Spleen (tissue), 7 donors: Measurements from ENCODE around the gene PACS1.
A peak's percentile ranks its signal among the peaks of the same experiment; 100 is the strongest.

Experiments
- POLR2A ChIP-seq, 3 donors: fragments of 450-650 bp; IDR thresholded peaks; one replicate each; pipeline ENCODE4 v1.5.1; 2017; ENCODE audit warnings: antibody characterized with exemption in 3 of 3, mild to moderate bottlenecking in 1 of 3
- POLR2AphosphoS5 ChIP-seq, 3 donors: sonication (generic); formaldehyde crosslinking; IDR thresholded peaks; one replicate each; pipeline ENCODE4 v1.5.1; 2017; ENCODE audit warnings: antibody characterized with exemption in 3 of 3
- TF ChIP-seq, protein P1 (sequence below), 11 experiments: fragments of 200-600 bp in 7 of 11; fragments of 450-650 bp in 4 of 11; sonication (generic) in 4 of 11; IDR thresholded peaks in 8 of 11; conservative IDR thresholded peaks in 3 of 11; 1 replicate in 7 of 11; 2 replicates in 4 of 11; pipeline versions ENCODE4 v1.4.0 to v1.8.0; 2016 to 2021; ENCODE audit warnings: antibody characterized with exemption in 11 of 11, inconsistent platforms in 4 of 11, mild to moderate bottlenecking in 1 of 11
- donor health status: DM: no; HTN: no; CAD: no; lungs with moderate emphysema.
- donor health status: DM: no; HTN: no; CAD: no.
- donor health status: DM: no; HTN: no; CAD: no.

DNA sequence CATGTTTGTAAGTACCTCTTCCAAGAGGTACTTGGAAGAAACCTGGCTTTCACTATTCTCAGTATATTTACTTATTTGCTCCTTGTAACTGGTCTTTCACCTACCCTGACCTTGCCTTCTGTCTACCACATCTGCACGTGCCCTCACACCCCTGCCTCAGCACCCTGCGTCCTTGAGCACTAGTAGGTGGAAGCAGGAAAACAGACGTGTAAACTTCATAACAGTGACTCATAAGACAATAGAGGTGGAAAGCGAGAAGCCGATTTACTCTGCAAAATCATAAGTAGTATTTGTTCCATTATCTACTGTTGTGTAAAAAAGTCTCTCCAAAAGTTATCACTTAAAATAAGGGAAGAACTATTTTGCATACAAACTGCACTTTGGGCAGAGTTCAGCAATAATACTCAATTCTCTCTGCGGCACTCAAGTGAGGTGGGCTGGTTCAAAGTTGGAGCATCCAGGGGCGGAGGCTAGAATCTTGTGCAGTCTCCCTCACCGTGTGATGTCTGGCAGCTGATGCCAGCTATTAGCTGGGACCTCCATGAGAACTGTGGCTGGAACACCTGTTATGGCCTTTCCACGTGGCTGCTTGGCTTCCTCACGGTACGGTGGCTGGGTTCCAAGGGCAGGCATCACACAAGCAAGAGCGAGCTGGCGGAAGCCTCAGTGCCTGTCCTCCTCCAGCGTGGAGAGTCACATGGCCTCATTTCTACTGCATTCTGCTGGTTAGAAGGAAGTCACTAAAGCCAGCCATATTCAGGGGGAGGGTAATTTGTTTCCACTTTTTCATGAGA, 30.4 kb downstream of the PACS1 start:
- TF ChIP-seq, protein P1, sequence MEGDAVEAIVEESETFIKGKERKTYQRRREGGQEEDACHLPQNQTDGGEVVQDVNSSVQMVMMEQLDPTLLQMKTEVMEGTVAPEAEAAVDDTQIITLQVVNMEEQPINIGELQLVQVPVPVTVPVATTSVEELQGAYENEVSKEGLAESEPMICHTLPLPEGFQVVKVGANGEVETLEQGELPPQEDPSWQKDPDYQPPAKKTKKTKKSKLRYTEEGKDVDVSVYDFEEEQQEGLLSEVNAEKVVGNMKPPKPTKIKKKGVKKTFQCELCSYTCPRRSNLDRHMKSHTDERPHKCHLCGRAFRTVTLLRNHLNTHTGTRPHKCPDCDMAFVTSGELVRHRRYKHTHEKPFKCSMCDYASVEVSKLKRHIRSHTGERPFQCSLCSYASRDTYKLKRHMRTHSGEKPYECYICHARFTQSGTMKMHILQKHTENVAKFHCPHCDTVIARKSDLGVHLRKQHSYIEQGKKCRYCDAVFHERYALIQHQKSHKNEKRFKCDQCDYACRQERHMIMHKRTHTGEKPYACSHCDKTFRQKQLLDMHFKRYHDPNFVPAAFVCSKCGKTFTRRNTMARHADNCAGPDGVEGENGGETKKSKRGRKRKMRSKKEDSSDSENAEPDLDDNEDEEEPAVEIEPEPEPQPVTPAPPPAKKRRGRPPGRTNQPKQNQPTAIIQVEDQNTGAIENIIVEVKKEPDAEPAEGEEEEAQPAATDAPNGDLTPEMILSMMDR (IDR thresholded peaks at IDR 0.05 in 8 of 11, conservative IDR thresholded peaks at IDR 0.05 in 3 of 11): no peak
- TF ChIP-seq POLR2A (IDR thresholded peaks at IDR 0.05) (no peak), POLR2AphosphoS5 (IDR thresholded peaks at IDR 0.05) (peak; percentile 59 to 77 (median 68))
